GM10266 (cell line): ENCODE results near the gene PDP2.

Source experiments
- DNase-seq: peaks from one replicate; pipeline ENCODE4 v3.0.0; 2012; ENCODE audit errors: extremely low spot score
- CTCF ChIP-seq: IDR thresholded peaks from 2 replicates; pipeline ENCODE4 v1.5.1; 2012; ENCODE audit warnings: mild to moderate bottlenecking, low read depth; ENCODE audit not compliant: control insufficient read depth, insufficient read depth; ENCODE audit errors: missing control alignments

PDP2 gene

GRCh38 chr16:66853261-66854139 is 26.8 kb upstream of the PDP2 start:
- no peak for DNase-seq
- no peak for TF ChIP-seq CTCF

- TF ChIP-seq CTCF = no peak
- no peak for DNase-seq
These were observed 24.1 kb upstream of the PDP2 start for GRCh38 chr16:66856184-66856730.

- no peak for TF ChIP-seq CTCF
- DNase-seq = no peak
These were observed 23.5 kb upstream of the PDP2 start for GRCh38 chr16:66856801-66857200.

GRCh38 chr16:66857437-66857836 is 22.9 kb upstream of the PDP2 start:
- DNase-seq = no peak
- TF ChIP-seq CTCF = no peak

GRCh38 chr16:66858740-66859396 is 21.4 kb upstream of the PDP2 start:
- no peak for DNase-seq
- TF ChIP-seq CTCF = no peak

GRCh38 chr16:66859397-66860068 is 20.8 kb upstream of the PDP2 start:
- DNase-seq = no peak

More at GRCh38 chr16:66859397-66860068, 20.8 kb upstream of the PDP2 start:
- TF ChIP-seq CTCF = no peak
